A549 (cell line): ENCODE measurements around the gene ZBTB20. TPM values are rescaled to one million over a fixed set of nuclear protein-coding genes. Genes with fewer than 3 reads are reported as not detected.

Experiments used
- ATAC-seq, 2 experiments: fragments of 200-7000 bp in 1 of 2; fragments of >200 bp in 1 of 2; cut with Nextera tagmentation in 1 of 2; cut with Tn5 transposase in 1 of 2; 3 replicates each; pipeline versions ENCODE4 v1.8.0 to v1.9.1; 2018 to 2020; ENCODE audit warnings: mild to moderate bottlenecking in 1 of 2, moderate library complexity in 1 of 2
- CTCF ChIA-PET: fragments of 300-600 bp; sonication (Branson Sonifier 250); formaldehyde crosslinking; extraction: SDS; loops from one replicate; lab custom pipeline; 2021; ENCODE audit warnings: antibody characterized with exemption, inconsistent platforms; lab: Yijun Ruan, JAX
- POLR2A ChIA-PET: fragments of 350-600 bp; formaldehyde crosslinking; extraction: SDS; loops from one replicate; lab custom pipeline; 2021; ENCODE audit warnings: antibody characterized with exemption, inconsistent platforms; lab: Yijun Ruan, JAX
- DNase-seq, 2 experiments: peaks; one replicate each; pipeline versions ENCODE4 v3.0.0 to v3.0.0-alpha.2; 2011 to 2016; ENCODE audit warnings: low read depth in 1 of 2, low spot score in 1 of 2
- FAIRE-seq: peaks from 2 replicates; lab custom pipeline; 2011; peaks lifted over from hg19 to GRCh38; lab: Jason Lieb, UNC
- H3K27ac ChIP-seq, 2 experiments: fragments of >200 bp; sonication (Bioruptor Twin); formaldehyde crosslinking; 3 replicates each; pipeline ENCODE4 v1.5.1; 2016 to 2017
- H3K4me1 ChIP-seq: fragments of >200 bp; sonication (Bioruptor Twin); formaldehyde crosslinking; 3 replicates; pipeline ENCODE4 v1.6.1; 2016
- H3K4me2 ChIP-seq: fragments of >200 bp; sonication (Bioruptor Twin); formaldehyde crosslinking; 3 replicates; pipeline ENCODE4 v1.6.1; 2016
- H3K4me3 ChIP-seq: fragments of >200 bp; sonication (Bioruptor Twin); formaldehyde crosslinking; 3 replicates; pipeline ENCODE4 v1.5.1; 2016
- H3K9me3 ChIP-seq: fragments of >200 bp; sonication (Bioruptor Twin); formaldehyde crosslinking; 3 replicates; pipeline ENCODE4 v1.6.1; 2016
- BHLHE40 ChIP-seq: IDR thresholded peaks from 2 replicates; pipeline ENCODE4 v1.6.1; 2012; ENCODE audit warnings: low read depth, low read length, inconsistent platforms
- CHD2 ChIP-seq: fragments of 150-350 bp; IDR thresholded peaks from 2 replicates; pipeline ENCODE4 v1.6.1; 2014; ENCODE audit warnings: low read length; ENCODE audit not compliant: partially characterized antibody
- CHD4 ChIP-seq: fragments of 200-600 bp; sonication (generic); IDR thresholded peaks from 2 replicates; pipeline ENCODE4 v1.6.1; 2016; ENCODE audit warnings: antibody characterized with exemption, mild to moderate bottlenecking, borderline replicate concordance
- EP300 ChIP-seq, 2 experiments: fragments of >200 bp; sonication (Bioruptor Twin); formaldehyde crosslinking; IDR thresholded peaks; 2 replicates in 1 of 2; 3 replicates in 1 of 2; pipeline ENCODE4 v1.6.1; 2016 to 2017
- FOXS1 ChIP-seq: fragments of 250-450 bp; sonication (Bioruptor Pico); IDR thresholded peaks from 2 replicates; pipeline ENCODE4 v1.5.0; 2020; ENCODE audit warnings: mild to moderate bottlenecking, moderate library complexity
- HOXB5 ChIP-seq: fragments of 250-450 bp; sonication (Bioruptor Pico); IDR thresholded peaks from 2 replicates; pipeline ENCODE4 v1.5.0; 2020; ENCODE audit warnings: mild to moderate bottlenecking, moderate library complexity
- KDM5A ChIP-seq: fragments of 200-600 bp; sonication (generic); IDR thresholded peaks from 2 replicates; pipeline ENCODE4 v1.6.1; 2016; ENCODE audit warnings: antibody characterized with exemption, mild to moderate bottlenecking
- MAFK ChIP-seq: fragments of 450-650 bp; IDR thresholded peaks from 2 replicates; pipeline ENCODE4 v1.6.1; 2014; ENCODE audit not compliant: partially characterized antibody
- NR3C1 ChIP-seq: fragments of >200 bp; sonication (Bioruptor Twin); formaldehyde crosslinking; IDR thresholded peaks from 3 replicates; pipeline ENCODE4 v1.6.1; 2017
- POLR2AphosphoS2 ChIP-seq: conservative IDR thresholded peaks from 2 replicates; pipeline ENCODE4 v1.6.1; 2012; ENCODE audit warnings: low read length, improper control_type of control experiment, inconsistent platforms
- RAD21 ChIP-seq, 2 experiments: fragments of >200 bp in 1 of 2; sonication (Bioruptor Twin) in 1 of 2; formaldehyde crosslinking in 1 of 2; IDR thresholded peaks in 1 of 2; conservative IDR thresholded peaks in 1 of 2; 2 replicates in 1 of 2; 3 replicates in 1 of 2; pipeline ENCODE4 v1.6.1; 2012 to 2018; ENCODE audit warnings: inconsistent platforms in 1 of 2
- RFX5 ChIP-seq: fragments of 450-650 bp; IDR thresholded peaks from 2 replicates; pipeline ENCODE4 v1.7.1; 2014; ENCODE audit warnings: antibody characterized with exemption, mild to moderate bottlenecking, moderate library complexity
- SREBF2 ChIP-seq: fragments of 450-650 bp; IDR thresholded peaks from 2 replicates; pipeline ENCODE4 v1.6.1; 2014; ENCODE audit warnings: mild to moderate bottlenecking, moderate library complexity
- TFCP2L1 ChIP-seq: fragments of 250-450 bp; sonication (Bioruptor Pico); IDR thresholded peaks from 2 replicates; pipeline ENCODE4 v1.5.0; 2021; ENCODE audit warnings: mild to moderate bottlenecking
- TP53 ChIP-seq: fragments of 250-450 bp; sonication (Bioruptor Pico); IDR thresholded peaks from 2 replicates; pipeline ENCODE4 v1.5.0; 2021; ENCODE audit warnings: mild to moderate bottlenecking, moderate library complexity
- ZC3H11A ChIP-seq: fragments of 450-650 bp; IDR thresholded peaks from 2 replicates; pipeline ENCODE4 v1.6.1; 2014; ENCODE audit warnings: antibody characterized with exemption, mild to moderate bottlenecking
- ZNF302 ChIP-seq: fragments of 250-450 bp; sonication (Bioruptor Pico); IDR thresholded peaks from 2 replicates; pipeline ENCODE4 v1.9.0; 2021; ENCODE audit warnings: inconsistent platforms, mild to moderate bottlenecking, moderate library complexity
- WGBS: methylation state at CpG from one replicate; pipeline ENCODE4 v1.1.6; 2017; ENCODE audit errors: missing lambda C conversion rate; 5-methylcytosine and 5-hydroxymethylcytosine counted together
- polyA plus RNA-seq, 4 experiments: library from polyadenylated mRNA; depleted of rRNA in 3 of 4; stranded (reverse); fragments of >200 nt; fragmentation: RNase III in 1 of 4; extraction: RNeasy Plus Mini Kit Qiagen cat#74134 plus additional on column Dnase treatment in 1 of 4; gene quantifications; 2 replicates in 3 of 4; 3 replicates in 1 of 4; pipeline ENCODE4 v1.2.3, GENCODE V29; 2011 to 2017
- TF ChIP-seq, protein P1 (sequence below): fragments of >200 bp; sonication (Bioruptor Twin); formaldehyde crosslinking; IDR thresholded peaks from 3 replicates; pipeline ENCODE4 v1.6.1; 2016
- TF ChIP-seq, protein P2 (sequence below): IDR thresholded peaks from 2 replicates; pipeline ENCODE4 v1.6.1; 2012
- TF ChIP-seq, protein P3 (sequence below): fragments of 200-600 bp; sonication (generic); IDR thresholded peaks from 2 replicates; pipeline ENCODE4 v1.6.1; 2016; ENCODE audit warnings: antibody characterized with exemption, mild to moderate bottlenecking, moderate library complexity

Gene ZBTB20
- polyA plus RNA-seq, 2 of the 4 experiments (the other 2 are of a cell fraction): 0.85 to 5.0 TPM

DNA sequence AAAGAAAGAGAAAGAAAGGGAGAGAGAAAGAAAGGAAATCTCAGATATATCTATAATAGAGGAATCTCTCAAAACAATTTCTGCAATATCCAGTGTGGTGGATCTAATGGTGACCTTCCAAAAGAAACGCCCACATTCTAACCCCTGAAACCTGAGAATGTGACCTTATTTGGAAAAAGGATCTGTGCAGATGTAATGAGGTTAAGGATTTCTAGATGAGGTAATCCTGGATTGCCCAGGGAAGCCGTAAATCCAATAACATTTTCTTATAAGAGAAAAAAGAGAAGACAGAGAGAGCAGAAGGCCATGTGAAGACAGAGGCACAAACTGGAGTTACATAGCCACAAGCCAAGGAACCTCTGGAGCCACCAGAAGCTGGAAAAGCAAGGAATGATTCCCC is 307.6 kb downstream of the ZBTB20 start:
- WGBS: 81% methylated on average over 2 of the region's 2 CpGs
- ATAC-seq: no peak
- ChIA-PET CTCF (no interaction called here), POLR2A (no interaction called here)
- Histone ChIP-seq H3K4me1 (no peaks in the 10 kb centered on the region), H3K27ac (no peak overlapping the region), H3K4me3 (no peak overlapping the region), H3K4me2 (no peak overlapping the region), H3K9me3 (no peaks in the 10 kb centered on the region)
- DNase-seq: peak in 1 of 2 experiments; percentile 11
- no peak for FAIRE-seq
- TF ChIP-seq CHD2: no peak
- TF ChIP-seq, protein P1, sequence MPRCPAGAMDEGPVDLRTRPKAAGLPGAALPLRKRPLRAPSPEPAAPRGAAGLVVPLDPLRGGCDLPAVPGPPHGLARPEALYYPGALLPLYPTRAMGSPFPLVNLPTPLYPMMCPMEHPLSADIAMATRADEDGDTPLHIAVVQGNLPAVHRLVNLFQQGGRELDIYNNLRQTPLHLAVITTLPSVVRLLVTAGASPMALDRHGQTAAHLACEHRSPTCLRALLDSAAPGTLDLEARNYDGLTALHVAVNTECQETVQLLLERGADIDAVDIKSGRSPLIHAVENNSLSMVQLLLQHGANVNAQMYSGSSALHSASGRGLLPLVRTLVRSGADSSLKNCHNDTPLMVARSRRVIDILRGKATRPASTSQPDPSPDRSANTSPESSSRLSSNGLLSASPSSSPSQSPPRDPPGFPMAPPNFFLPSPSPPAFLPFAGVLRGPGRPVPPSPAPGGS: no peak
- no peak for TF ChIP-seq RFX5
- TF ChIP-seq HOXB5 (CRISPR knock-in tag): no peak
- TF ChIP-seq TFCP2L1 (CRISPR knock-in tag): no peak
- TF ChIP-seq NR3C1: no peak
- no peak for TF ChIP-seq CHD4
- TF ChIP-seq RAD21 (conservative IDR thresholded peaks at IDR 0.05 in 1 of 2, IDR thresholded peaks at IDR 0.05 in 1 of 2): no peak
- TF ChIP-seq SREBF2: no peak
- TF ChIP-seq FOXS1: no peak
- no peak for TF ChIP-seq KDM5A
- TF ChIP-seq POLR2AphosphoS2: no peak
- no peak for TF ChIP-seq BHLHE40
- TF ChIP-seq, protein P2, sequence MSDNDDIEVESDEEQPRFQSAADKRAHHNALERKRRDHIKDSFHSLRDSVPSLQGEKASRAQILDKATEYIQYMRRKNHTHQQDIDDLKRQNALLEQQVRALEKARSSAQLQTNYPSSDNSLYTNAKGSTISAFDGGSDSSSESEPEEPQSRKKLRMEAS: no peak
- TF ChIP-seq TP53 (CRISPR knock-in tag): no peak
- TF ChIP-seq, protein P3, sequence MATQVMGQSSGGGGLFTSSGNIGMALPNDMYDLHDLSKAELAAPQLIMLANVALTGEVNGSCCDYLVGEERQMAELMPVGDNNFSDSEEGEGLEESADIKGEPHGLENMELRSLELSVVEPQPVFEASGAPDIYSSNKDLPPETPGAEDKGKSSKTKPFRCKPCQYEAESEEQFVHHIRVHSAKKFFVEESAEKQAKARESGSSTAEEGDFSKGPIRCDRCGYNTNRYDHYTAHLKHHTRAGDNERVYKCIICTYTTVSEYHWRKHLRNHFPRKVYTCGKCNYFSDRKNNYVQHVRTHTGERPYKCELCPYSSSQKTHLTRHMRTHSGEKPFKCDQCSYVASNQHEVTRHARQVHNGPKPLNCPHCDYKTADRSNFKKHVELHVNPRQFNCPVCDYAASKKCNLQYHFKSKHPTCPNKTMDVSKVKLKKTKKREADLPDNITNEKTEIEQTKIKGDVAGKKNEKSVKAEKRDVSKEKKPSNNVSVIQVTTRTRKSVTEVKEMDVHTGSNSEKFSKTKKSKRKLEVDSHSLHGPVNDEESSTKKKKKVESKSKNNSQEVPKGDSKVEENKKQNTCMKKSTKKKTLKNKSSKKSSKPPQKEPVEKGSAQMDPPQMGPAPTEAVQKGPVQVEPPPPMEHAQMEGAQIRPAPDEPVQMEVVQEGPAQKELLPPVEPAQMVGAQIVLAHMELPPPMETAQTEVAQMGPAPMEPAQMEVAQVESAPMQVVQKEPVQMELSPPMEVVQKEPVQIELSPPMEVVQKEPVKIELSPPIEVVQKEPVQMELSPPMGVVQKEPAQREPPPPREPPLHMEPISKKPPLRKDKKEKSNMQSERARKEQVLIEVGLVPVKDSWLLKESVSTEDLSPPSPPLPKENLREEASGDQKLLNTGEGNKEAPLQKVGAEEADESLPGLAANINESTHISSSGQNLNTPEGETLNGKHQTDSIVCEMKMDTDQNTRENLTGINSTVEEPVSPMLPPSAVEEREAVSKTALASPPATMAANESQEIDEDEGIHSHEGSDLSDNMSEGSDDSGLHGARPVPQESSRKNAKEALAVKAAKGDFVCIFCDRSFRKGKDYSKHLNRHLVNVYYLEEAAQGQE: no peak
- no peak for TF ChIP-seq ZC3H11A
- no peak for TF ChIP-seq ZNF302 (CRISPR knock-in tag)

DNA sequence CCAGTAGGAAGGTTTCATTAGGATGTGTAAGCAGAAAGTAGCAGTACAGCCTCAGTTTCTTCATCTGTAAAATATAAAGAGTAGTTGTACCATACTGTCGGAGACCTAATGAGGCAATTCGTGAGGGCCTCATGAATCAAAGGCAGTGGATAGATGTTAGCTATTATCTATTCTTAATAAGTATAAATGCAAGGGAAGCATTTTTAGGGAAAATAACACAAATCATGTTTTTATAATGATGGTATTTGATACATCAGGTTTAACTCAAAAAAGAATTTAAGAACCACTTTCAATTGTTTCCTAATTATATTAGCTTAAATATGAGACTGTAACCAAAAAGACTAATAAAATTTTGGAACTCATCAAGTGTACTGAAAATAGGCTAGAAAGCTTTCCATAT is 309.1 kb downstream of the ZBTB20 start:
- Histone ChIP-seq H3K9me3 (no peaks in the 10 kb centered on the region), H3K27ac (no peak overlapping the region), H3K4me3 (no peak overlapping the region), H3K4me1 (no peaks in the 10 kb centered on the region), H3K4me2 (no peak overlapping the region)
- DNase-seq: no peak
- no peak for ATAC-seq
- CTCF ChIA-PET: interaction anchor here (0.8 to 1.0 kb wide), 2 partner anchors 254 to 938 kb away, joined by 4 read pairs; no protein-coding TSS in a partner anchor
- TF ChIP-seq EP300 (IDR thresholded peaks at IDR 0.05) (no peak), MAFK (peak; percentile 76)
- 81% methylated on average over 2 of the region's 2 CpGs for WGBS
- FAIRE-seq: no peak
- POLR2A ChIA-PET: no interaction called here
